ENCODE measurements around the gene MAPRE3. TPM values are rescaled to one million over a fixed set of nuclear protein-coding genes. Genes with fewer than 3 reads are reported as not detected.

Gene MAPRE3
- total RNA-seq, 1 experiment from 2014 or later = 10.3 TPM

GRCh38 chr2:27050996-27051901 is 80.8 kb downstream of the MAPRE3 start, which contains the start of gene AGBL5 (continued):
- TF ChIP-seq ZSCAN18 (CRISPR knock-in tag; IDR thresholded peaks at IDR 0.05) (no peak), GTF2I (CRISPR knock-in tag; conservative IDR thresholded peaks at IDR 0.05) (no peak), ATF2 (CRISPR knock-in tag; IDR thresholded peaks at IDR 0.05; ENCODE audit: borderline replicate concordance, low read depth) (no peak), EMX1 (CRISPR knock-in tag; IDR thresholded peaks at IDR 0.05) (peak; percentile 91; the same call in 1 of the 2 replicates), FOXK1 (CRISPR knock-in tag; IDR thresholded peaks at IDR 0.05) (peak; percentile 87; the same call in 1 of the 2 replicates), IRF1 (CRISPR knock-in tag; IDR thresholded peaks at IDR 0.05) (0 out of 2 replicates have a peak, but pooled peaks have one; percentile 13), ZNF232 (CRISPR knock-in tag; IDR thresholded peaks at IDR 0.05) (peak; percentile 5; the same call in 1 of the 2 replicates), MXD4 (CRISPR knock-in tag; IDR thresholded peaks at IDR 0.05; ENCODE audit: borderline replicate concordance) (no peak), GRHL2 (CRISPR knock-in tag; IDR thresholded peaks at IDR 0.05; ENCODE audit: insufficient replicate concordance, severe bottlenecking) (no peak), ZBTB21 (CRISPR knock-in tag; IDR thresholded peaks at IDR 0.05; ENCODE audit: borderline replicate concordance) (peak; percentile 41; the same call in 1 of the 2 replicates), JUN (CRISPR knock-in tag; IDR thresholded peaks at IDR 0.05) (0 out of 2 replicates have a peak, but pooled peaks have one; percentile 15), RELA (CRISPR knock-in tag; IDR thresholded peaks at IDR 0.05; ENCODE audit: borderline replicate concordance) (no peak), E2F5 (CRISPR knock-in tag; IDR thresholded peaks at IDR 0.05) (peak; percentile 86), NFATC4 (CRISPR knock-in tag; IDR thresholded peaks at IDR 0.05) (0 out of 2 replicates have a peak, but pooled peaks have one; percentile 62), ZNF512 (CRISPR knock-in tag; IDR thresholded peaks at IDR 0.05; ENCODE audit: borderline replicate concordance) (no peak), USF1 (CRISPR knock-in tag; IDR thresholded peaks at IDR 0.05) (peak; percentile 35; the same call in 1 of the 2 replicates), ZNF532 (CRISPR knock-in tag; IDR thresholded peaks at IDR 0.05; ENCODE audit: borderline replicate concordance) (peak; percentile 94; the same call in 1 of the 2 replicates), NR2C2 (CRISPR knock-in tag; IDR thresholded peaks at IDR 0.05) (no peak), CREM (CRISPR knock-in tag; IDR thresholded peaks at IDR 0.05) (0 out of 2 replicates have a peak, but pooled peaks have one; percentile 64), ZNF121 (CRISPR knock-in tag; IDR thresholded peaks at IDR 0.05) (no peak), RORB (CRISPR knock-in tag; IDR thresholded peaks at IDR 0.05) (no peak), OVOL2 (CRISPR knock-in tag; IDR thresholded peaks at IDR 0.05; ENCODE audit: borderline replicate concordance) (peak; percentile 74), ESRRA (CRISPR knock-in tag; IDR thresholded peaks at IDR 0.05; ENCODE audit: borderline replicate concordance) (peak; percentile 52; the same call in 1 of the 2 replicates), FOXP1 (CRISPR knock-in tag; IDR thresholded peaks at IDR 0.05; ENCODE audit: borderline replicate concordance) (peak; percentile 60; the same call in 1 of the 2 replicates), SMAD3 (CRISPR knock-in tag; IDR thresholded peaks at IDR 0.05; ENCODE audit: borderline replicate concordance) (no peak)

Measured in WTC11 (cell line).